Measurements from ENCODE around the gene C3. TPM values are rescaled to one million over a fixed set of nuclear protein-coding genes. Genes with fewer than 3 reads are reported as not detected.

The C3 gene
- total RNA-seq, 6 donors from 2014 or later: 461 to 1,221 (median 854) TPM

GRCh38 chr19:6725513-6726231, 5.2 kb upstream of the C3 start:
- Histone ChIP-seq H3K27me3 (no peaks in the 10 kb centered on the region), H3K36me3 (no peaks in the 10 kb centered on the region), H3K4me3 (no peak overlapping the region), H3K4me1 (peaks cover 34 to 62% (median 45%) of the 10 kb centered on the region in 4 donors), H3K27ac (no peak overlapping the region), H3K9me3 (no peaks in the 10 kb centered on the region)
- ATAC-seq (ENCODE audit: low FRiP score in 2 of 2) (no peak), DNase-seq (no peak)
- WGBS, 2 donors: 88 to 90% methylated on average over 16 of the region's 16 CpGs
- no peak for TF ChIP-seq EP300 (IDR thresholded peaks at IDR 0.05)
- TF ChIP-seq POLR2AphosphoS5 (IDR thresholded peaks at IDR 0.05): no peak
- TF ChIP-seq CTCF (IDR thresholded peaks at IDR 0.05): no peak
- TF ChIP-seq POLR2A (IDR thresholded peaks at IDR 0.05): no peak

GRCh38 chr19:6724631-6725492, 4.4 kb upstream of the C3 start:
- Histone ChIP-seq H3K27ac (peak overlapping the region in 2 of 4 donors; percentile 11 to 17), H3K4me1 (peaks cover 35 to 60% (median 52%) of the 10 kb centered on the region in 4 donors), H3K36me3 (no peaks in the 10 kb centered on the region), H3K27me3 (no peaks in the 10 kb centered on the region), H3K9me3 (no peaks in the 10 kb centered on the region), H3K4me3 (no peak overlapping the region)
- TF ChIP-seq POLR2AphosphoS5 (IDR thresholded peaks at IDR 0.05) (no peak), EP300 (IDR thresholded peaks at IDR 0.05) (no peak), CTCF (IDR thresholded peaks at IDR 0.05) (no peak), POLR2A (IDR thresholded peaks at IDR 0.05) (no peak)
- ATAC-seq (ENCODE audit: low FRiP score in 2 of 2) (no peak), DNase-seq (no peak)
- 76 to 80% methylated on average over 15 of the region's 15 CpGs for WGBS, 2 donors

- Histone ChIP-seq H3K4me3 (no peak overlapping the region), H3K27ac (peak overlapping the region; percentile 17 to 81 (median 66)), H3K36me3 (no peaks in the 10 kb centered on the region), H3K27me3 (no peaks in the 10 kb centered on the region), H3K4me1 (peaks cover 27 to 48% (median 42%) of the 10 kb centered on the region in 4 donors), H3K9me3 (no peaks in the 10 kb centered on the region)
- WGBS, 2 donors: 32 to 40% methylated on average over 5 of the region's 5 CpGs
- DNase-seq: peak in 1 of 2 donors; percentile 56
- TF ChIP-seq POLR2AphosphoS5 (IDR thresholded peaks at IDR 0.05) (no peak), CTCF (IDR thresholded peaks at IDR 0.05) (no peak), EP300 (IDR thresholded peaks at IDR 0.05) (no peak), POLR2A (IDR thresholded peaks at IDR 0.05) (no peak)
- no peak for ATAC-seq (ENCODE audit: low FRiP score in 2 of 2)
Measured at GRCh38 chr19:6723738-6724137, 3.3 kb upstream of the C3 start.

- Histone ChIP-seq H3K27ac (peak overlapping the region; percentile 17 to 81 (median 66)), H3K36me3 (peaks cover 0 to 3% (median 0%) of the 10 kb centered on the region in 4 donors), H3K4me1 (peaks cover 22 to 43% (median 36%) of the 10 kb centered on the region in 4 donors), H3K4me3 (peak overlapping the region in 1 of 4 donors; percentile 15), H3K9me3 (no peaks in the 10 kb centered on the region), H3K27me3 (no peaks in the 10 kb centered on the region)
- ATAC-seq (ENCODE audit: low FRiP score in 2 of 2) (peak in 1 of 2 donors; percentile 36), DNase-seq (peak in 1 of 2 donors; percentile 71)
- WGBS, 2 donors: 13 to 26% methylated on average over 9 to 13 of the region's 13 CpGs
- TF ChIP-seq POLR2A (IDR thresholded peaks at IDR 0.05) (no peak), CTCF (IDR thresholded peaks at IDR 0.05) (no peak), POLR2AphosphoS5 (IDR thresholded peaks at IDR 0.05) (peak in 1 of 2 donors; percentile 42), EP300 (IDR thresholded peaks at IDR 0.05) (peak in 2 of 4 donors; percentile 56 to 58)
Measured at GRCh38 chr19:6723108-6723618, 2.7 kb upstream of the C3 start.

Measured in upper lobe of left lung (tissue), 6 donors.